ENCODE measurements around the gene IL6ST.
"Not testable (repeated sequence)": the region's sequence is repeated elsewhere in the genome, so short reads cannot be mapped to it uniquely, and the experiment has no call there.

IL6ST gene

GRCh38 chr5:55973296-55973695, 21.5 kb downstream of the IL6ST start:
- H3K27me3 ChIP-seq, result no peaks in the 10 kb centered on the region
- H3K36me3 ChIP-seq, result no peaks in the 10 kb centered on the region
- no peak overlapping the region for H3K27ac ChIP-seq
- TF ChIP-seq CTCF (IDR thresholded peaks at IDR 0.05), result no peak
- no peaks in the 10 kb centered on the region for H3K4me1 ChIP-seq (ENCODE audit: control insufficient read depth in 1 of 2, insufficient read depth in 1 of 2, low read depth in 1 of 2, low read length in 1 of 2)
- no peaks in the 10 kb centered on the region for H3K9me3 ChIP-seq
- no peak overlapping the region for H3K4me3 ChIP-seq (ENCODE audit: low read depth in 1 of 2, low read length in 1 of 2)

- Histone ChIP-seq H3K9me3 (no peaks in the 10 kb centered on the region), H3K36me3 (no peaks in the 10 kb centered on the region), H3K27me3 (no peaks in the 10 kb centered on the region), H3K27ac (no peak overlapping the region), H3K4me1 (ENCODE audit: control insufficient read depth in 1 of 2, insufficient read depth in 1 of 2, low read depth in 1 of 2, low read length in 1 of 2) (no peaks in the 10 kb centered on the region), H3K4me3 (ENCODE audit: low read depth in 1 of 2, low read length in 1 of 2) (no peak overlapping the region)
- no peak for TF ChIP-seq CTCF (IDR thresholded peaks at IDR 0.05)
Measured at GRCh38 chr5:55969956-55970355, 24.8 kb downstream of the IL6ST start.

GRCh38 chr5:55966284-55966683, 28.5 kb downstream of the IL6ST start:
- Histone ChIP-seq H3K9me3 (no peaks in the 10 kb centered on the region), H3K27me3 (no peaks in the 10 kb centered on the region), H3K4me1 (ENCODE audit: control insufficient read depth in 1 of 2, insufficient read depth in 1 of 2, low read depth in 1 of 2, low read length in 1 of 2) (no peaks in the 10 kb centered on the region), H3K4me3 (ENCODE audit: low read depth in 1 of 2, low read length in 1 of 2) (no peak overlapping the region), H3K27ac (no peak overlapping the region), H3K36me3 (no peaks in the 10 kb centered on the region)
- TF ChIP-seq CTCF (IDR thresholded peaks at IDR 0.05), result no peak

GRCh38 chr5:55965525-55965924, 29.2 kb downstream of the IL6ST start:
- Histone ChIP-seq H3K4me3 (ENCODE audit: low read depth in 1 of 2, low read length in 1 of 2) (no peak overlapping the region), H3K9me3 (no peaks in the 10 kb centered on the region), H3K27ac (no peak overlapping the region), H3K36me3 (no peaks in the 10 kb centered on the region), H3K4me1 (ENCODE audit: control insufficient read depth in 1 of 2, insufficient read depth in 1 of 2, low read depth in 1 of 2, low read length in 1 of 2) (no peaks in the 10 kb centered on the region), H3K27me3 (no peaks in the 10 kb centered on the region)
- no peak for TF ChIP-seq CTCF (IDR thresholded peaks at IDR 0.05)

- H3K27me3 ChIP-seq, result no peaks in the 10 kb centered on the region
- no peak overlapping the region for H3K27ac ChIP-seq
- no peaks in the 10 kb centered on the region for H3K36me3 ChIP-seq
- H3K4me3 ChIP-seq (ENCODE audit: low read depth in 1 of 2, low read length in 1 of 2), result no peak overlapping the region
- no peaks in the 10 kb centered on the region for H3K9me3 ChIP-seq
- no peak for TF ChIP-seq CTCF (IDR thresholded peaks at IDR 0.05)
- H3K4me1 ChIP-seq (ENCODE audit: control insufficient read depth in 1 of 2, insufficient read depth in 1 of 2, low read depth in 1 of 2, low read length in 1 of 2), result no peaks in the 10 kb centered on the region
Measured at GRCh38 chr5:55960779-55961178, 34.0 kb downstream of the IL6ST start.

GRCh38 chr5:55959208-55959607, 35.6 kb downstream of the IL6ST start:
- TF ChIP-seq CTCF (IDR thresholded peaks at IDR 0.05), result no peak
- no peaks in the 10 kb centered on the region for H3K27me3 ChIP-seq
- no peaks in the 10 kb centered on the region for H3K4me1 ChIP-seq (ENCODE audit: control insufficient read depth in 1 of 2, insufficient read depth in 1 of 2, low read depth in 1 of 2, low read length in 1 of 2)
- no peaks in the 10 kb centered on the region for H3K36me3 ChIP-seq
- no peak overlapping the region for H3K27ac ChIP-seq
- H3K9me3 ChIP-seq, result no peaks in the 10 kb centered on the region
- H3K4me3 ChIP-seq (ENCODE audit: low read depth in 1 of 2, low read length in 1 of 2), result no peak overlapping the region

GRCh38 chr5:55941154-55941553, 53.6 kb downstream of the IL6ST start:
- H3K36me3 ChIP-seq, result not testable (repeated sequence)

GRCh38 chr5:55937598-55937997, 57.2 kb downstream of the IL6ST start:
- not testable (repeated sequence) for H3K27me3 ChIP-seq; H3K36me3 ChIP-seq; H3K27ac ChIP-seq; H3K4me1 ChIP-seq (ENCODE audit: control insufficient read depth in 1 of 2, insufficient read depth in 1 of 2, low read depth in 1 of 2, low read length in 1 of 2); H3K9me3 ChIP-seq; H3K4me3 ChIP-seq (ENCODE audit: low read depth in 1 of 2, low read length in 1 of 2)

More at GRCh38 chr5:55941154-55941553, 53.6 kb downstream of the IL6ST start:
- not testable (repeated sequence) for H3K4me3 ChIP-seq (ENCODE audit: low read depth in 1 of 2, low read length in 1 of 2); H3K9me3 ChIP-seq; H3K27me3 ChIP-seq; H3K27ac ChIP-seq; H3K4me1 ChIP-seq (ENCODE audit: control insufficient read depth in 1 of 2, insufficient read depth in 1 of 2, low read depth in 1 of 2, low read length in 1 of 2)
